NCI-H1092 treated with DMSO at 0.1 percent for 48 hours (cell line): ENCODE data around the gene KIR3DL3.
"Not testable (repeated sequence)": the region's sequence is repeated elsewhere in the genome, so short reads cannot be mapped to it uniquely, and the experiment has no call there.

Experiments used
- DNase-seq: peaks from one replicate; lab custom pipeline; 2025; lab: John Stamatoyannopoulos, UW

Gene KIR3DL3

DNA sequence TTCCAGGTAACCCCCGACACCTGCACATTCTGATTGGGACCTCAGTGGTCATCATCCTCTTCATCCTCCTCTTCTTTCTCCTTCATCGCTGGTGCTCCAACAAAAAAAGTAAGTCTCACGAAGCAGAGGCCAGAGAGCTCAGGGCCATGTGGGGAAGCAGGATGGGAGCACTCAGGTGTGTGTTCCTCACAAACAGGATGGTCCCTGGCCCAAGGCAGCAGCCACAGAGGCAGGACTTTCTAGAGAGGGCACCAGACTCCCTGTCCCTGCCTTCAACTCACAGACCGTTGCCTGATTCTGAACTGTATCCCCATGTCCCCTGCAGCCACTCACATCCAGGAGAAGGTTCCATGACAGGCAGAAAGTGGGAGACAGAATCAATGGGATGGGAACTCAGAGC lies 58.7 kb downstream of the KIR3DL3 start:
- DNase-seq, result not testable (repeated sequence)
